GM18951 (cell line): ENCODE results near the gene DENND2D.

ENCODE experiments used
- POLR2A ChIP-seq: IDR thresholded peaks from 4 replicates; pipeline ENCODE4 v1.6.1; 2011; ENCODE audit warnings: mild to moderate bottlenecking; ENCODE audit not compliant: insufficient read length, insufficient read depth; ENCODE audit errors: extremely low read depth
- in situ Hi-C: fragments of 300-500 bp; cut with MboI; formaldehyde crosslinking; loops from one replicate; pipeline ENCODE4 v1.12.0; 2022; ENCODE audit warnings: low sequenced_read_pairs, mixed read lengths, inconsistent platforms; ENCODE audit not compliant: unreplicated experiment

The DENND2D gene

DNA sequence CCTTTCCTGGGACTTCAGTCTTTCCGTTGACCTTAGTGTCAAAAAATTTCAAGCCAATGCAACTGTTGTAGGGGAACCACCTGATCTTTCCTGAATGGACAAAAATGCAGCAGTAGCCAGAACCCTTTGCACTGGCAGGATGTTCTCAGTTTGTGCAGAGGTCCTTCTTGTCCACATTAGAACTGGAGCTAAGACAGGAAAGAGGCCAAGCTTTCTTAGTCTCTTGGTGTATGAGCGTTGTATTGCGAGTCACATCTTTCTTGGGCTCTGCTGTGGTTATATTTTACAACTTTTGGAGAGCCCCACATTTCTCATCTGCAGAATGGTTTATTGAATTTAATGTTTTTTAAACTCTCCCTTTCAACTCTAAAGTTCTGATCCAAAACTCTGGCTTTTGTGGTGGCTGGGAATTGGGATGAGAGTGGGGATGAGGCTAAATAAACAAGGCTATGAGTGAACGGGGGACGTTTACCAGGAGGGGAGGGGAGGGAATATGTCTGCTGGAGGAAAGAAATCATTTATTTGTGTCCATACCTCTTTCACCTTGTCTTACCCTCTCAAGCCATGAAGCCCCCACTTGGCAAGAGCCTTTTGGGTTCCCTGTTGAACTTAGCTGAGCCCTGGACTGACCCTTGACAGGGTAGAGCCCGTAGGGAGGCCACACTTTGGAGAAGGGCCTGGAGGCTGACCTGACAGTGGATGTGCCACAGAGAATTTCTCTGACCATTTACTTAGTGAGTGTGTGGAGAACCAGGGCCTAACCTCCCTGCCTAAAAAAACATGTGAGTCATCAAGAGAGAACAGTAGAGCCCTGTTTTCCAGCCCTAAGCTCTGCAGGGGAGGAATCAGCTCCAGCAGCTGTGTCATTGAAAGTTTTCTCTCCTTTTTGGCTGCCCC, 27.7 kb upstream of the DENND2D start:
- no peak for TF ChIP-seq POLR2A
- in situ Hi-C loops: loop anchor here (5.0 to 25.0 kb wide), 3 partner anchors 104 to 534 kb away; partner anchors contain the start of gene DDX20

DNA sequence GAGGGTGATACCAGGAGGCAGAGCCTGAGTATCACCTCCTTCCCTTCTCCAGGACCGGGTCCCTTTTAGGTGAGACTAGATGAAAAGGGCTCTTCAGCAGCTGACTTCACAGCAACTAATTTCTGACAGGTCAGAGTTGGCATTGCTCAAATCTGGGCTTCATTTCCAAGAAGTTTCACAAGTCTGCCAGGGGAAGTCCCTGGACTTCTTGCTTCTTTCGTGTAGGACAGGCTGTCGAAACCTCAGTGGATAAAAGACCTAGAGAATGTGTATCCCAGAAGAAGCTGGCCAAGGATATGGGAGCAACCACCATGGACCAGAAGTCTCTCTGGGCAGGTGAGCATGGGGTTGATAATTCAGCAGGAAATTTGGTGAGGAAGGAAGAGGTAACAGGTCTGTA, 27.0 kb upstream of the DENND2D start, which contains the start of gene CHI3L2:
CHI3L2 (plus strand) TSS at position 280 of the 400 bp plus-strand sequence; CDS start at position 297, 17 bp downstream.
- in situ Hi-C loops: loop anchor here (5.0 to 25.0 kb wide), 3 partner anchors 105 to 535 kb away; partner anchors contain the start of gene DDX20
- no peak for TF ChIP-seq POLR2A

DNA sequence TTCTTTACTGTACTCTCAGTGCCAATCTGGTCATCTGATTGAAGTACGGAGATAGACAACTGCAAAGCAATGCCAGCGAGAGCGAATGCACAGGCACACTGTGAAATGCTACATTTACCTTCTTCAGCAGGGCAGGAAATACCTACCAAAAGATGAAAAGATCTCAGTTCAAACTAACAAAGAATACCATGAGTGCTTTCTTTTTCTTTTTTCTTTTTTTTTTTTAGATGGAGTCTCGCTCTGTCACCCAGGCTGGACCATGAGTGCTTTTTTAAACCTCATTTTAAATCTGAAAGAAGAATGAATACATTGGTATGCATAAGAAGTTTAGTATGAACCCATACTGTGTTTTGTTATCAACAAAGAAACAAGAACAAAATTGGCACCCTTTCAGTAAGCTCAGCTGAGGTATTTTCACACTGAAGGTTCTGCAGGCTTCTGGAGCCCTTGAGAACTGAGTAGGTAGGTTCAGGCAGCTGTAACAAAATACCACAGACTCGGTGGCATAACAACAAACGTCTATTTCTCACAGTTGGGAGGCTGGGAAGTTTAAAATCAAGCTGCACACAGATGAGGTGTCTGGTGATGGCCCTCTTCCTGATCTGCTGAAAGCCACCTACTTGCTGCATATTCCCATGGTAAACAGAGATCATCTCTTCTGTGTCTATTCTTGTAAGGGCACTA, 25.4 kb upstream of the DENND2D start:
- in situ Hi-C loops: loop anchor here (5.0 to 25.0 kb wide), 3 partner anchors 106 to 536 kb away; partner anchors contain the start of gene DDX20
- no peak for TF ChIP-seq POLR2A

DNA sequence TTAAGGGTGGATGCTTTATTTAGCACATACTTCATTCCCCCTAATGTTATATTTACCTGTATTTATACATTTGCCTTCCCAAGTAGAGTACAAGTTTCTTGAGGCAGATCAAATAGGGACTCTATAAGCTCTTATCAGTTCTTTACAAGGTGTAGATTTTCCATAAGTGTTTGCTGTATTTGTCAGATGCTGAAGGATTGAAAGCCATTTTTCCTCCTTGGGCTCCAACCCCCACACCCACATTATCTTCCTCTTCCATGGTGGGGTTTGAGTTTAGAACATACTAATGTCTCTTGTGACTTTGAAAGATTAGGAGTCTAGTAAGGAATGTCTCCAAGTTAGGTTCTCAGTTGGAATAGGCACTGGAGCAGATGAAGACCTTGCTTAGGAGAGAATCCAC, 24.6 kb upstream of the DENND2D start:
- in situ Hi-C loops: loop anchor here (5.0 to 25.0 kb wide), 3 partner anchors 107 to 537 kb away; partner anchors contain the start of gene DDX20
- no peak for TF ChIP-seq POLR2A

DNA sequence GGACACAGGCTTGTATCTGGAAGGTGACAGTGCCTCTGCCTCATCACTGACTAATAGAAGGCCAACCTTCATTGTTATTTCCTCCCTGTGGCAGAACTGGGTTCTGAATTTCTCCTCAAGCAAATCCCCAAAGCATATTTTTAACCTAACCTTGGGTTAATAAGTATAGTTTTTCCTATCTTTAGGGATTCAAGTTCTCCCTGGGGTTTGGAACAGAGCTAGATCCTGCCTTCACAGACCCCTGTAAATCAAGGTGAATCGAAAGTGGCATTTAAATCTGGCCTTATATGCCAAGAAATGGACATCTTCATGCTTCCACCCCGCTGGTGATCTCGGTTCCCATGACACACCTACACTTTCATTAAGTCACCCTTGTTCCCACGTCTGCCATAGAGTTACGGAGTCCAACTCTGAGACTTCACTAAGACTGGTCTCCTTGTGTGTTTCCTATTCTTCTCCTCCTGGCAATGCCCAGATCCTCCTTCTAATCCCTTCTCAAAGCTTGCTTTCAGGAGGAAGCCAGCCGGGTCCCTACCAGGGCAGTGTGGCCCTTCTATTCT, 22.8 kb upstream of the DENND2D start:
- in situ Hi-C loops: loop anchor here (10.0 kb wide), 1 partner anchor 182 kb away; no protein-coding TSS in a partner anchor
- TF ChIP-seq POLR2A: peak; percentile 15

DNA sequence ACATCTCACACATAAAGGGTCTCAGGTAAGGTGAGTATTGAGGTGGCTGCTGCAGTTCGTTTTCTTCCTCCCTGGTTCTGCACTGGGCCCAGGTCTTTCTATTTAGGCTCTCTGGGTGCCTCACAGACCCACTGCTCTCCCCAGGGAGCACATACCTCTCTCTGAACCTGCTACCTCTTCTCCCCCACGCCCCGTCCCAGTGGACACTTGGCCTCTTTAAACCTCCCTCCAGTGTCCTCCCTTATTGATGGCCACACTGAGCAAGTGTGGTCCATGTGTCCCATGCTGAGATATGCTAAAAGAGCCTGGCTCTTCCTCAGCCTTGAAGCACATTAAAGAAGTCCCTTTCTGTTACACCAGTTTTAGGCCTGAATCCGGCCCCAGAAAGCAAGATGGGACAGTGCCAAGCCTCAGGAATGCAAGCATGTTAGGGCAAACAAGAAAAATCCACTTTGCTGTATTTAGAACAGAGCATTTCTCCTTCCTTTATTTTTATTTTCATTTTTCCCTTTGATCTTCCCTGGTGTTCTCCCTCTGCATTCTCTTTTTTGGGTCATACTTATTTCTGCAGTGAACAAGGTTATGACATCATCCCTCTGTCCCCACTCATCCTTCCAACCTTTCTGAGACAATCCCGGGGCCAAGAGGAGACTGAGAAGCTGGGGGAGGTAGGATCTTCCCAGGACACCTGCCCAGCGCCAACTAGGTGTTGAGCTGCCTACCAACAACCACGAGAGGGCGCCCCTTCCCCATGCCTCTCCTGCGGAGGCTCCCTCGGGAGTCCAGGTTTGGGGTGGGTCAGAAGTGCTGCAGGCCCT, 22.1 kb upstream of the DENND2D start:
- in situ Hi-C loops: loop anchor here (10.0 kb wide), 1 partner anchor 182 kb away; no protein-coding TSS in a partner anchor

DNA sequence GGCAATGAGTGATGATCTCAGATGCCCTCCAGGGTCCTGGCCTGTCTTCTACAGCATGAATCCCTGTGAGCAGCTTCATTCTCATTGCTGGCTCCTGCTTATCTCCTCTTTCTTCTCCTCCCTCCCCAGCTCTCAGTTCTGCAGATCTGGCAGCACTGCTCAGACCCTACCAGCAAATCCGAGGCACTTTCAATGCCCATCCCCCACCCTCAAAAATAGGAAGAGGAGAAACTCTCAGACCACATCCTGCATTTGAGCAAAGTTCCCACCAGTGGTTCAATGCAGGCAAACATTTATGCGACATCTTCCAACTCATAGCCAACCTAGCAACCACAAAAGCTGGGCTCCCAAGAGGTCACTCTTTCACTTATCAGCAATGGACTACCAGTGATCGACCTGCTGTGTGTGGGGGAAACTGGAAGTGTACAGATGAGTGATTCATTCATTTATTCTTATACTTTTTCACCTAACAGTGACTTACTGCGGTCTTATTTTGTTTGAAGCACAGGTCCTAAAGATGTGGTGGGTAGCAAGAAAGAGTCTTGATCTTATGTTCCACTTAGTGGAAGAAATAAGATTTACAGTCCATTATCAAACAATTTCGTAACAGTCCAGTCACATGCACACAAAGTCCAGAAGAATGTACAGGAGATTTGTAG, 21.3 kb upstream of the DENND2D start:
- in situ Hi-C loops: loop anchor here (10.0 kb wide), 1 partner anchor 183 kb away; no protein-coding TSS in a partner anchor

More for the DNA sequence above, 22.1 kb upstream of the DENND2D start:
- no peak for TF ChIP-seq POLR2A

DNA sequence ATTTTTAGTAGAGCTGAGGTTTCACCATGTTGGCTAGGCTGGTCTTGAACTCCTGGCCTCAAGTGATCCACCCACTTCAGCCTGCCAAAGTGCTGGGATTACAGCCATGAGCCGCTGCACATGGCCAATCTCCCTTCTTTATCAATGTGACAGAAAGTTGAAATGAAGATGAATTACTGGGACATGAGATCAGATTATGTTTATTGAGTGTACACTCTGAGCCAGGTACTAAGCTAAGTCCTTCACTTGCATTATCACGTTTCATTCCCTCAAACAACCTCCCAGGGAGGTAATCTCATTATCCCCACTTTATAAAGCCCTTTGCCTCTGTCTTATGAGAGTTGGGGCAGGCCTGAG, 20.8 kb upstream of the DENND2D start:
- no peak for TF ChIP-seq POLR2A

More for the DNA sequence above, 21.3 kb upstream of the DENND2D start:
- TF ChIP-seq POLR2A: no peak

DNA sequence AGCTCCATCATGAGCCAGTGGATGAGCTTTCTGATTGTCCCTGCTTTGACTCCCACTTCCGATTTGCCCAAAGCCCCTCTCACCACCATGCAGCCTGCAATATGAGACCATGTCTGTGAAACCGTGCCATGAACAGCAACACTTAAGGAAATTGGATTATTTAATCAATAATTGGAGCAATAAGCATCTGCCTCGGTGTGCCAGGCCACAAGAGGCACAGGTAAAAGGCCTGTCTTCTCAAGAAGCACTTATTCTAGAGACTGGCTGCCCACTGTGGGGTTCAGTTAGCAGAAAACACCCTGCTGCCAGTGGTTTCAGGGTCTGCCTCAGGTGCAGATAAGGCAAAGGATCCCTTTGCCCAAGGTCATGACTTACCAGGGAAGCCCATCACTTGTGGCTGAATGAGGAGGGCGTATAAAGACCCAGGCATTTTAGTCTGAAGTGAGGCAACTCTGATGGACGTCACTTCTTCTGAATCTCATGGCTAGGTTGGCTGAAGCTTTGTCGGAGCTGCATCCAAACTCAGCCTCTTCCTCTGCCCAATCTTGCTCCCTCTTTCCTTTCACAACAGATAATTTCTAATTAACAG, 19.9 kb upstream of the DENND2D start:
- in situ Hi-C loops: loop anchor here (10.0 kb wide), 1 partner anchor 184 kb away; no protein-coding TSS in a partner anchor
- TF ChIP-seq POLR2A: no peak

More for the DNA sequence above, 20.8 kb upstream of the DENND2D start:
- in situ Hi-C loops: loop anchor here (10.0 kb wide), 1 partner anchor 184 kb away; no protein-coding TSS in a partner anchor

DNA sequence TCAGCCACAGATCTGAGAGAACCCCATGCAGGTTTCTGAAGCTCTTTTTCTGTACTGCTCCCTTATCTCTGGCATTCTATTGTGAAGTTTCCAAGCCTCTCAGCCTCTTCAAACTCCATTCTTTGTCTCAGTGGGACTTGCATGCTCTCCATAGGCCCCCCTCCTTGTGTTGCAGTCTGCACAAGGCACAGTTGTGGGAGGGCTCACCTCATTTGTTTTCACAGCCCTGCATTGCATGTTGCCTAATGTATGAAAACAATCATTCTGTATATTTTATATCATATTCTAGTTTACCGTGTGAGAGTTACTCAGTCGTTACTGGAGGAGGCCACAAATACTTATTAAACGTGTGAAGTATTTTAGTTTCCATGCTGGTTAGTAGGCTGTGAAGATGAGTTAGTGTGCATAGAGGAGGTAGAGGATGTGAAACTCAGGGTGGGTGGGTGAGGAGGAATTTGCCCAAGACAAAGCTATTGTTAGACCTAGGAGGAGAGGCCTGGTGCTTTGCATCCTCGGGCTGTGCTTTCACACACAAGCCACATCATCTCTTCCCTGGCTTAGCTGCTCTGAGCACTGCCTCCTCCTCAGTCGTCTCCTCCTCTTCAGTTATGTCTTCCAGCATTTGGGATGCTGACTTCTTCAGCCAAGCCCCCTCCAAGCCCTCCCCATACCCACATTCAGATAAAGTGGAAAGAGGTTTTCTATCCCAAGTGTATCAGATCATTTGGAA, 19.3 kb upstream of the DENND2D start:
- peak; percentile 62 for TF ChIP-seq POLR2A
- in situ Hi-C loops: loop anchor here (10.0 kb wide), 1 partner anchor 185 kb away; no protein-coding TSS in a partner anchor
